SK-N-SH treated with all-trans-retinoic acid at 6 μM for 48 hours (cell line): ENCODE results near the gene PLXNA4.

Source experiments
- ARNTL ChIP-seq: fragments of 450-650 bp; formaldehyde crosslinking; IDR thresholded peaks from 2 replicates; pipeline ENCODE4 v1.5.0; 2020; ENCODE audit warnings: low read depth, mild to moderate bottlenecking, moderate library complexity, borderline replicate concordance
- OSR1 ChIP-seq: fragments of 250-450 bp; sonication (Bioruptor Pico); IDR thresholded peaks from 2 replicates; pipeline ENCODE4 v1.8.0; 2022; ENCODE audit warnings: moderate library complexity, mild to moderate bottlenecking, inconsistent platforms
- ZFP30 ChIP-seq: fragments of 450-650 bp; formaldehyde crosslinking; IDR thresholded peaks from 2 replicates; pipeline ENCODE4 v1.5.0; 2022; ENCODE audit warnings: mild to moderate bottlenecking, moderate library complexity
- ZNF565 ChIP-seq: fragments of 450-650 bp; formaldehyde crosslinking; conservative IDR thresholded peaks from 2 replicates; pipeline ENCODE4 v1.5.0; 2020; ENCODE audit warnings: low read depth, mild to moderate bottlenecking, moderate library complexity
- TF ChIP-seq, protein P1 (sequence below): fragments of 250-450 bp; sonication (Bioruptor Pico); IDR thresholded peaks from 2 replicates; pipeline ENCODE4 v1.8.0; 2020; ENCODE audit warnings: mild to moderate bottlenecking, moderate library complexity, borderline replicate concordance

DNA sequence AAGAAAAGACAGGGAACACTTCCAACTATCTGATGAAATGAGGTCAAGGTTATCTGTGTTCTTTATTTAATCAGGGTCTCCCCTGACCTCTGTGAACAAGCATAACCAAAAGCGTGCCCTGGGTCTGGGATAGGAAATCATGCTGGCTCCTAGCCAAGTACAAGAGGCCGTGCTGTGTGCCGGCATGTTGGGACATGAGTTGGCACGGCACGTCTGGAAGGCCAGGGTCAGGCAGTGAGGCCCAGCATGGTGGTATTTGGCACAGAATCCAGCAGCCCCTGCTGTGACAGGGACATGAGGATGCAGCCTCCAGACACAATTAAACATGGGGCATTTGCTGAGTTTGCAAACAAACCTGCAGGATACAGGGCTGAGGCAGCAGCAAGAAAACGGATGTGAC lies 320.4 kb downstream of the PLXNA4 start:
- no peak for TF ChIP-seq ARNTL (CRISPR knock-in tag)
- TF ChIP-seq, protein P1, sequence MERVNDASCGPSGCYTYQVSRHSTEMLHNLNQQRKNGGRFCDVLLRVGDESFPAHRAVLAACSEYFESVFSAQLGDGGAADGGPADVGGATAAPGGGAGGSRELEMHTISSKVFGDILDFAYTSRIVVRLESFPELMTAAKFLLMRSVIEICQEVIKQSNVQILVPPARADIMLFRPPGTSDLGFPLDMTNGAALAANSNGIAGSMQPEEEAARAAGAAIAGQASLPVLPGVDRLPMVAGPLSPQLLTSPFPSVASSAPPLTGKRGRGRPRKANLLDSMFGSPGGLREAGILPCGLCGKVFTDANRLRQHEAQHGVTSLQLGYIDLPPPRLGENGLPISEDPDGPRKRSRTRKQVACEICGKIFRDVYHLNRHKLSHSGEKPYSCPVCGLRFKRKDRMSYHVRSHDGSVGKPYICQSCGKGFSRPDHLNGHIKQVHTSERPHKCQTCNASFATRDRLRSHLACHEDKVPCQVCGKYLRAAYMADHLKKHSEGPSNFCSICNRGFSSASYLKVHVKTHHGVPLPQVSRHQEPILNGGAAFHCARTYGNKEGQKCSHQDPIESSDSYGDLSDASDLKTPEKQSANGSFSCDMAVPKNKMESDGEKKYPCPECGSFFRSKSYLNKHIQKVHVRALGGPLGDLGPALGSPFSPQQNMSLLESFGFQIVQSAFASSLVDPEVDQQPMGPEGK (CRISPR knock-in tag): no peak
- TF ChIP-seq ZFP30 (CRISPR knock-in tag): no peak
- TF ChIP-seq ZNF565 (CRISPR knock-in tag): no peak
- TF ChIP-seq OSR1 (CRISPR knock-in tag): no peak
